ENCODE results near the gene MYH9. TPM values are rescaled to one million over a fixed set of nuclear protein-coding genes. Genes with fewer than 3 reads are reported as not detected.

The MYH9 gene
- total and polyA plus RNA-seq, 7 experiments from 2014 or later: 95.5 to 900 (median 661) TPM

DNA sequence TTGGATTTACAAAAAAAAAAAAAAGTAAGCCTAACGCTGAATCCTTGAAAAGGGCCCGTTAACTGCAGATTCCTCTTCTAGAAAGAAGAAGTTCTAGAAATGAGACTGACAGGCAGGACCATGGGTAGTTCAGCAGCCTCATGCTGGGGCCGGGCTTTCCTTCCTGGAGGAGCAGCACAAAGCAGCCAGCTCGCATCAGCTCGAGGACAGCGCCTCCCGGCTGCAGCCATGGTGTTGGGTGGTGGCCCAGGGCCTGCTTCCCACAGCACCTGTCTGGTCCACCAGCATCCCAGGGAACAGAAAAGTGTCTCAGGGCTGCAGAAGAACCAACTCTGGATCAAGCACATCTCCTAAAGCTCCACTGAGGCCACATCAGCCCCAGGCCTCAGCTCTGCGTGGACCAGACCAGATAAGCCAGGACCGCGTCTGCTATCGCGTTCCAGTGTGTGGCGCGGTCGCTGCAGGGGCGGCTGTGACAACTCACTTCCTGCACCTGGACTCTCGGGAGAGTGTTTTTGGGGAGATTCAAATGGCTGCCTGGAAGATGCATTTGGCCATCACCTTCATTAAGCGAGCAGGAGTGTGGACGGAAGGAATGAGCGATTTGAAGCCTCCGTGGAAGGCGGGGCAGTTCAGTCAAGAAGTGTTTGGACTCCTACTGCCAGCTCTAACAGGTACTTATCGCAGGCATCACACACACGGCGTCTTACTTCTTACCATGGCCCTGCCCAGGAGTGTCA, 53.5 kb downstream of the MYH9 start:
- peaks cover 78 to 100% (median 95%) of the 10 kb centered on the region in 7 donors for H3K4me1 Mint-ChIP-seq
- Histone ChIP-seq H3K27ac (ENCODE audit: low read depth, low read length) (peak overlapping the region; percentile 82), H3K4me3 (ENCODE audit: low read length) (peak overlapping the region; percentile 57), H3K27me3 (ENCODE audit: control insufficient read depth in 2 of 2, insufficient read depth in 2 of 2, low read length in 2 of 2) (no peaks in the 10 kb centered on the region), H3K9me3 (ENCODE audit: control insufficient read depth in 2 of 3, low read length in 3 of 3) (no peaks in the 10 kb centered on the region), H3K36me3 (ENCODE audit: control insufficient read depth in 2 of 3, insufficient read depth in 3 of 3, low read length in 3 of 3) (peaks cover 12 to 31% (median 25%) of the 10 kb centered on the region in 3 experiments), H3K4me1 (ENCODE audit: control insufficient read depth in 2 of 2, insufficient read depth in 2 of 2, low read length in 2 of 2) (peaks cover 98 to 99% of the 10 kb centered on the region in 2 donors)
- DNase-seq: peak in 3 of 9 donors; percentile 40 to 50 (median 42)
- no peaks in the 10 kb centered on the region for H3K9me3 Mint-ChIP-seq
- ChIA-PET POLR2A (interaction anchor here (1.0 to 47.8 kb wide), 12 partner anchors 9 to 148 kb away, joined by 3 to 1512 read pairs (median 6); partner anchors contain the start of genes APOL2, MYH9 and TXN2), CTCF (interaction anchor here (0.8 to 3.7 kb wide), 9 partner anchors 19 to 136 kb away, joined by 3 to 31 read pairs (median 5); partner anchors contain the start of gene APOL2)
- no peak for ATAC-seq
- peak overlapping the region; percentile 83 to 95 (median 88) for H3K4me3 Mint-ChIP-seq
- peak overlapping the region; percentile 90 to 100 (median 98) for H3K27ac Mint-ChIP-seq
- H3K36me3 Mint-ChIP-seq: peaks cover 7 to 64% (median 39%) of the 10 kb centered on the region in 5 donors
- intact Hi-C loops (cut with micrococcal nuclease): loop anchor here in 1 of 2 donors (2.0 kb wide), 1 partner anchor 43 kb away; no protein-coding TSS in a partner anchor
- H3K27me3 Mint-ChIP-seq: no peaks in the 10 kb centered on the region

DNA sequence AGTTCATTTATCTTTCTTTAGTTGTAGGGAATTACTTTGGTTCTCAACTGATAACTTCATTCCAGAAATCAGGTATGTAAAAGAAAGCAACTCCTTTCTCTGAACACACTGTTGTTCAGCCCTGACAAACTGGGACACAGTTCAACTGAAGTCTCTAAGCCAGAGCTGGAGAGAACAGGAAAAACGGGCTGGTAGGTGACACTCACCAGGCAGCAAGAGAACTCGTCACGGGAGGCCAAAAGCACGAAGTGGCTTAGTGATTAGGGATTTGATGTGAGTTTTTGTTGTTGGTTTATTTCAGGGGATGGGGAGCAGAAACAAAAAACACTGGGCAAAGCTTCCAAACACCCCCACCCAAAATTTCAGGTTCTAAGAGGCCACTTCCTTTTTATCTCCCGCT, 54.1 kb downstream of the MYH9 start:
- DNase-seq: no peak

GRCh38 chr22:36332623-36333332, 55.0 kb downstream of the MYH9 start:
- peaks cover 9 to 38% (median 15%) of the 10 kb centered on the region in 3 experiments for H3K36me3 ChIP-seq (ENCODE audit: control insufficient read depth in 2 of 3, insufficient read depth in 3 of 3, low read length in 3 of 3)
- Mint-ChIP-seq H3K27me3 (no peaks in the 10 kb centered on the region), H3K27ac (peak overlapping the region; percentile 90 to 100 (median 98)), H3K9me3 (peaks cover 0 to 3% (median 0%) of the 10 kb centered on the region in 11 donors), H3K4me1 (peaks cover 87 to 100% (median 100%) of the 10 kb centered on the region in 7 donors), H3K36me3 (peaks cover 7 to 69% (median 42%) of the 10 kb centered on the region in 5 donors), H3K4me3 (peak overlapping the region; percentile 83 to 95 (median 90))
- H3K27me3 ChIP-seq (ENCODE audit: control insufficient read depth in 2 of 2, insufficient read depth in 2 of 2, low read length in 2 of 2): no peaks in the 10 kb centered on the region
- peak; percentile 28 for ATAC-seq
- peaks cover 96 to 100% of the 10 kb centered on the region in 2 donors for H3K4me1 ChIP-seq (ENCODE audit: control insufficient read depth in 2 of 2, insufficient read depth in 2 of 2, low read length in 2 of 2)
- intact Hi-C loops (cut with micrococcal nuclease): loop anchor here (1.0 to 2.0 kb wide), 6 partner anchors 23 to 196 kb away; partner anchors contain the start of gene EIF3D (in 1 of the 2)
- DNase-seq: peak in 8 of 9 donors; percentile 48 to 79 (median 59)
- ChIA-PET CTCF (interaction anchor here (0.6 to 3.7 kb wide), 7 partner anchors 20 to 138 kb away, joined by 3 to 31 read pairs (median 10); no protein-coding TSS in a partner anchor), POLR2A (interaction anchor here (0.7 to 47.8 kb wide), 21 partner anchors 7 to 213 kb away, joined by 3 to 1512 read pairs (median 4); partner anchors contain the start of genes APOL3 and MYH9)
- H3K27ac ChIP-seq (ENCODE audit: low read depth, low read length): peak overlapping the region; percentile 82
- no peaks in the 10 kb centered on the region for H3K9me3 ChIP-seq (ENCODE audit: control insufficient read depth in 2 of 3, low read length in 3 of 3)
- peak overlapping the region; percentile 57 for H3K4me3 ChIP-seq (ENCODE audit: low read length)

More for the DNA sequence above, 54.1 kb downstream of the MYH9 start:
- Histone ChIP-seq H3K27ac (ENCODE audit: low read depth, low read length) (peak overlapping the region; percentile 82), H3K27me3 (ENCODE audit: control insufficient read depth in 2 of 2, insufficient read depth in 2 of 2, low read length in 2 of 2) (no peaks in the 10 kb centered on the region), H3K4me3 (ENCODE audit: low read length) (peak overlapping the region; percentile 57), H3K36me3 (ENCODE audit: control insufficient read depth in 2 of 3, insufficient read depth in 3 of 3, low read length in 3 of 3) (peaks cover 9 to 30% (median 19%) of the 10 kb centered on the region in 3 experiments), H3K9me3 (ENCODE audit: control insufficient read depth in 2 of 3, low read length in 3 of 3) (no peaks in the 10 kb centered on the region), H3K4me1 (ENCODE audit: control insufficient read depth in 2 of 2, insufficient read depth in 2 of 2, low read length in 2 of 2) (peaks cover 98 to 99% of the 10 kb centered on the region in 2 donors)
- no peak for ATAC-seq
- peak overlapping the region; percentile 90 to 100 (median 98) for H3K27ac Mint-ChIP-seq
- peaks cover 80 to 100% (median 95%) of the 10 kb centered on the region in 7 donors for H3K4me1 Mint-ChIP-seq
- H3K36me3 Mint-ChIP-seq: peaks cover 7 to 63% (median 39%) of the 10 kb centered on the region in 5 donors
- ChIA-PET CTCF (interaction anchor here (0.8 to 3.7 kb wide), 7 partner anchors 19 to 137 kb away, joined by 3 to 31 read pairs (median 5); partner anchors contain the start of gene APOL2), POLR2A (interaction anchor here (0.7 to 47.8 kb wide), 14 partner anchors 10 to 146 kb away, joined by 3 to 1512 read pairs (median 4); partner anchors contain the start of genes APOL2 and MYH9)
- peaks cover 0 to 3% (median 0%) of the 10 kb centered on the region in 11 donors for H3K9me3 Mint-ChIP-seq
- intact Hi-C loops (cut with micrococcal nuclease): loop anchor here (1.0 to 2.0 kb wide), 3 partner anchors 22 to 195 kb away; partner anchors contain the start of gene EIF3D (in 1 of the 2)
- H3K27me3 Mint-ChIP-seq: no peaks in the 10 kb centered on the region
- peak overlapping the region; percentile 83 to 95 (median 88) for H3K4me3 Mint-ChIP-seq

DNA sequence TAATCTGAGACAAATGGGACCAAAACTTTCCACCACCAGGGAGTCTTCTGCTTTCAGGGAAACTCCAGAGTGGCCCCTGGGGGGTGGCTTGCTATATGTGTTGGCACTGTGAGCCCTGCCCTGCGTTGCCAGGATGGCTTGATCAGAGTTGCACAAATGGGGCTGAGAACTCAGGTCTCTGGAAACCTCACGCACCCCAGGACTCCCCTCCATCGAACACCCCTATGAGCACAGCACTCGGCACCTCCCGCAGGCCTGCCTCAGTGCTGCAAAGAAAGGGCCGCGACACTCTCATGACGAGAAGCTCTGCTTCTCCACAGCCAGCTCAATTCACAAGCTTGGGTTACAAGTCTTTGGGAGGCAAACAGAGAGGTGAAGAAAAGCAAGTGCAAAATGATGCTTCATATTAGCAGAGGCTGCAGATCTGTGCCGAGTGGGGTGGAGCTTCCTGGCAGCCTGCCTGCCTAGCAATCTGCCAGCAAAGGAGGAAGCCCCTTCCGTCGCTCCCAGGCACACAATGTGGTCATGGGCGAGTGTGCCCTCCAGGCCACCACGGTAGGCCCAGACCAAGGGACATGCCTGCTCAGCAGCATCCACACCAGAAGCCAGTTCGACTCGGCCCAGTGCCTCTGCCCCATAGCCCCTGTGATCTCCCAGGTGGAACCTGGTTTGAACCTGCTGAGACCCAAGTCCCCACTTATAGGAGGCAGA, 55.7 kb downstream of the MYH9 start:
- Histone ChIP-seq H3K9me3 (ENCODE audit: control insufficient read depth in 2 of 3, low read length in 3 of 3) (no peaks in the 10 kb centered on the region), H3K27me3 (ENCODE audit: control insufficient read depth in 2 of 2, insufficient read depth in 2 of 2, low read length in 2 of 2) (no peaks in the 10 kb centered on the region), H3K36me3 (ENCODE audit: control insufficient read depth in 2 of 3, insufficient read depth in 3 of 3, low read length in 3 of 3) (peaks cover 13 to 45% (median 13%) of the 10 kb centered on the region in 3 experiments), H3K27ac (ENCODE audit: low read depth, low read length) (peak overlapping the region; percentile 82), H3K4me3 (ENCODE audit: low read length) (peak overlapping the region; percentile 57), H3K4me1 (ENCODE audit: control insufficient read depth in 2 of 2, insufficient read depth in 2 of 2, low read length in 2 of 2) (peaks cover 93 to 99% of the 10 kb centered on the region in 2 donors)
- intact Hi-C loops (cut with micrococcal nuclease): loop anchor here (1.0 to 2.0 kb wide), 9 partner anchors 7 to 197 kb away; partner anchors contain the start of gene EIF3D (in 1 of the 2)
- Mint-ChIP-seq H3K27ac (peak overlapping the region; percentile 96 to 100 (median 99)), H3K4me1 (peaks cover 84 to 100% (median 100%) of the 10 kb centered on the region in 7 donors), H3K27me3 (no peaks in the 10 kb centered on the region), H3K4me3 (peak overlapping the region; percentile 83 to 95 (median 92)), H3K36me3 (peaks cover 7 to 73% (median 40%) of the 10 kb centered on the region in 5 donors), H3K9me3 (peaks cover 0 to 3% (median 0%) of the 10 kb centered on the region in 11 donors)
- CTCF ChIA-PET: interaction anchor here (0.7 to 3.4 kb wide), 6 partner anchors 18 to 139 kb away, joined by 3 to 31 read pairs (median 6); no protein-coding TSS in a partner anchor
- ATAC-seq (peak; percentile 46), DNase-seq (peak in 8 of 9 donors; percentile 44 to 75 (median 72))
- POLR2A ChIA-PET: interaction anchor here (0.6 to 47.8 kb wide), 21 partner anchors 8 to 212 kb away, joined by 3 to 1512 read pairs (median 4); partner anchors contain the start of genes APOL3, MYH9 and TXN2

- peak overlapping the region; percentile 83 to 95 (median 92) for H3K4me3 Mint-ChIP-seq
- H3K4me1 ChIP-seq (ENCODE audit: control insufficient read depth in 2 of 2, insufficient read depth in 2 of 2, low read length in 2 of 2): peaks cover 87 to 92% of the 10 kb centered on the region in 2 donors
- H3K36me3 Mint-ChIP-seq: peaks cover 6 to 69% (median 40%) of the 10 kb centered on the region in 5 donors
- ChIA-PET POLR2A (interaction anchor here (0.6 to 47.8 kb wide), 18 partner anchors 9 to 171 kb away, joined by 3 to 1512 read pairs (median 4); partner anchors contain the start of genes APOL3, MYH9 and TXN2), CTCF (interaction anchor here (0.7 to 3.4 kb wide), 6 partner anchors 19 to 139 kb away, joined by 3 to 31 read pairs (median 6); no protein-coding TSS in a partner anchor)
- peak overlapping the region; percentile 82 for H3K27ac ChIP-seq (ENCODE audit: low read depth, low read length)
- ATAC-seq: peak; percentile 78
- H3K36me3 ChIP-seq (ENCODE audit: control insufficient read depth in 2 of 3, insufficient read depth in 3 of 3, low read length in 3 of 3): peaks cover 10 to 45% (median 13%) of the 10 kb centered on the region in 3 experiments
- H3K27me3 ChIP-seq (ENCODE audit: control insufficient read depth in 2 of 2, insufficient read depth in 2 of 2, low read length in 2 of 2): no peaks in the 10 kb centered on the region
- H3K4me3 ChIP-seq (ENCODE audit: low read length): peak overlapping the region; percentile 57
- H3K27ac Mint-ChIP-seq: peak overlapping the region; percentile 96 to 100 (median 99)
- DNase-seq: peak; percentile 42 to 83 (median 73)
- H3K9me3 Mint-ChIP-seq: peaks cover 0 to 3% (median 0%) of the 10 kb centered on the region in 11 donors
- H3K9me3 ChIP-seq (ENCODE audit: control insufficient read depth in 2 of 3, low read length in 3 of 3): no peaks in the 10 kb centered on the region
- peaks cover 84 to 100% (median 98%) of the 10 kb centered on the region in 7 donors for H3K4me1 Mint-ChIP-seq
- intact Hi-C loops (cut with micrococcal nuclease): loop anchor here (1.0 to 2.0 kb wide), 5 partner anchors 8 to 151 kb away; no protein-coding TSS in a partner anchor
- no peaks in the 10 kb centered on the region for H3K27me3 Mint-ChIP-seq
These were observed 56.4 kb downstream of the MYH9 start for GRCh38 chr22:36331306-36331911.
